Measurements from ENCODE around the gene COL4A1.

DNA sequence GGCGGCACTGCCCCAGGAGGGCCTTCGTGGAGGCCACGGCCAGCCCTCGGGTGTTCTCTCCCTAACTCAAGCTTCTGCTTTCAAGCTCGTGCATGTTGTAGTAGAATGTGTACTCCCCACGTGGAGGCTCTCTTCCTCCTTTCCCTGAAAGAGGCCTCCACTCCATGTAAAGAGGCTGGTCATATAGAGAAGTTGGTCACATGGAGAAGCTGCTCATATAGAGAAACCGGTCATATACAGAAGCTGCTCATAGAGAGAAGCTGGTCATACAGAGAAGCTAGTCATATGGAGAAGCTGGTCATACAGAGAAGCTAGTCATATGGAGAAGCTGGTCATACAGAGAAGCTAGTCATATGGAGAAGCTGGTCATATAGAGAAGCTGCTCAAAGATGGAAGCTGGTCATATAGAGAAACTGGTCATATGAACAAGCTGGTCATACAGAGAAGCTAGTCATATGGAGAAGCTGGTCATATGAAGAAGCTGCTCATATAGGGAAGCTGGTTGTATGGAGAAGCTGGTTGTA, 152.5 kb downstream of the COL4A1 start:
- TF ChIP-seq, protein P1, sequence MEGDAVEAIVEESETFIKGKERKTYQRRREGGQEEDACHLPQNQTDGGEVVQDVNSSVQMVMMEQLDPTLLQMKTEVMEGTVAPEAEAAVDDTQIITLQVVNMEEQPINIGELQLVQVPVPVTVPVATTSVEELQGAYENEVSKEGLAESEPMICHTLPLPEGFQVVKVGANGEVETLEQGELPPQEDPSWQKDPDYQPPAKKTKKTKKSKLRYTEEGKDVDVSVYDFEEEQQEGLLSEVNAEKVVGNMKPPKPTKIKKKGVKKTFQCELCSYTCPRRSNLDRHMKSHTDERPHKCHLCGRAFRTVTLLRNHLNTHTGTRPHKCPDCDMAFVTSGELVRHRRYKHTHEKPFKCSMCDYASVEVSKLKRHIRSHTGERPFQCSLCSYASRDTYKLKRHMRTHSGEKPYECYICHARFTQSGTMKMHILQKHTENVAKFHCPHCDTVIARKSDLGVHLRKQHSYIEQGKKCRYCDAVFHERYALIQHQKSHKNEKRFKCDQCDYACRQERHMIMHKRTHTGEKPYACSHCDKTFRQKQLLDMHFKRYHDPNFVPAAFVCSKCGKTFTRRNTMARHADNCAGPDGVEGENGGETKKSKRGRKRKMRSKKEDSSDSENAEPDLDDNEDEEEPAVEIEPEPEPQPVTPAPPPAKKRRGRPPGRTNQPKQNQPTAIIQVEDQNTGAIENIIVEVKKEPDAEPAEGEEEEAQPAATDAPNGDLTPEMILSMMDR (IDR thresholded peaks at IDR 0.05; ENCODE audit: low read length), result no peak
- TF ChIP-seq EZH2 (IDR thresholded peaks at IDR 0.05; ENCODE audit: borderline replicate concordance, low read length), result no peak

Measured in OCI-LY1 (cell line).